IPS-NIHi7 (cell line): ENCODE results near the gene ALG6.

Source experiments
- DNase-seq: peaks from one replicate; pipeline ENCODE4 v3.0.0; 2012; ENCODE audit warnings: mixed read lengths; ENCODE audit errors: extremely low spot score

The ALG6 gene

GRCh38 chr1:63367215-63368103 lies at the start of gene ALG6:
ALG6 (plus strand) TSS chr1:63367627; CDS start chr1:63370978, 3,351 bp downstream.
- peak; percentile 100 for DNase-seq

GRCh38 chr1:63317817-63318152 lies 49.6 kb upstream of the ALG6 start:
- no peak for DNase-seq

- DNase-seq: no peak
Observed at GRCh38 chr1:63318201-63318979, 49.0 kb upstream of the ALG6 start.

GRCh38 chr1:63319046-63320021 lies 48.1 kb upstream of the ALG6 start:
- DNase-seq: no peak

- no peak for DNase-seq
Observed at GRCh38 chr1:63320022-63320721, 47.3 kb upstream of the ALG6 start.

- DNase-seq: no peak
Observed at GRCh38 chr1:63321066-63321784, 46.2 kb upstream of the ALG6 start.

- no peak for DNase-seq
Observed at GRCh38 chr1:63321785-63322113, 45.7 kb upstream of the ALG6 start.

GRCh38 chr1:63322114-63322943 lies 45.1 kb upstream of the ALG6 start, which contains the start of gene FOXD3:
FOXD3 (plus strand) TSS chr1:63322567; CDS start chr1:63323059, 492 bp downstream.
- peak; percentile 64 for DNase-seq

GRCh38 chr1:63322944-63323864 lies 44.2 kb upstream of the ALG6 start:
- no peak for DNase-seq

GRCh38 chr1:63323865-63324778 lies 43.3 kb upstream of the ALG6 start:
- no peak for DNase-seq

- no peak for DNase-seq
Observed at GRCh38 chr1:63324779-63325119, 42.7 kb upstream of the ALG6 start.

GRCh38 chr1:63325279-63325985 lies 42.0 kb upstream of the ALG6 start:
- DNase-seq: no peak

- no peak for DNase-seq
Observed at GRCh38 chr1:63326106-63326472, 41.3 kb upstream of the ALG6 start.

GRCh38 chr1:63326473-63327380 lies 40.7 kb upstream of the ALG6 start:
- no peak for DNase-seq

- DNase-seq: peak; percentile 85
Observed at GRCh38 chr1:63327417-63328054, 39.9 kb upstream of the ALG6 start.
